Upper lobe of left lung (tissue), 6 donors: ENCODE data around the gene XPC. TPM values are rescaled to one million over a fixed set of nuclear protein-coding genes. Genes with fewer than 3 reads are reported as not detected.
A peak's percentile ranks its signal among the peaks of the same experiment; 100 is the strongest.

Experiments
- ATAC-seq, 2 donors: fragments of 200-7000 bp; cut with Tn5 transposase; one replicate each; pipeline ENCODE4 v1.9.1; 2022; ENCODE audit warnings: mild to moderate bottlenecking in 2 of 2, moderate library complexity in 2 of 2; ENCODE audit not compliant: low FRiP score in 2 of 2
- DNase-seq, 2 donors: peaks; one replicate each; pipeline ENCODE4 v3.0.0-alpha.2; 2019 to 2020
- H3K27ac ChIP-seq, 4 donors: fragments of 200-600 bp; sonication (generic); one replicate each; pipeline ENCODE4 v1.5.1; 2016 to 2019
- H3K27me3 ChIP-seq, 4 donors: fragments of 200-600 bp; sonication (generic); one replicate each; pipeline ENCODE4 v1.5.1; 2017 to 2019
- H3K36me3 ChIP-seq, 4 donors: fragments of 200-600 bp; sonication (generic); one replicate each; pipeline ENCODE4 v1.5.1; 2016 to 2019
- H3K4me1 ChIP-seq, 4 donors: fragments of 200-600 bp; sonication (generic); one replicate each; pipeline ENCODE4 v1.5.1; 2018 to 2019
- H3K4me3 ChIP-seq, 4 donors: fragments of 200-600 bp; sonication (generic); one replicate each; pipeline ENCODE4 v1.5.1; 2017 to 2019; ENCODE audit warnings: mild to moderate bottlenecking in 2 of 4, moderate library complexity in 1 of 4
- H3K9me3 ChIP-seq, 4 donors: fragments of 200-600 bp; sonication (generic); one replicate each; pipeline ENCODE4 v1.5.1; 2018 to 2019
- CTCF ChIP-seq, 6 experiments: fragments of 450-650 bp in 4 of 6; fragments of 200-600 bp in 2 of 6; sonication (generic) in 2 of 6; IDR thresholded peaks; one replicate each; pipeline ENCODE4 v1.5.1; 2016 to 2019; ENCODE audit warnings: antibody characterized with exemption in 6 of 6
- EP300 ChIP-seq, 4 donors: sonication (generic); formaldehyde crosslinking; IDR thresholded peaks; one replicate each; pipeline ENCODE4 v1.5.1; 2017; ENCODE audit warnings: antibody characterized with exemption in 4 of 4, control low read depth in 2 of 4
- POLR2A ChIP-seq, 4 donors: fragments of 450-650 bp; IDR thresholded peaks; one replicate each; pipeline ENCODE4 v1.5.1; 2016 to 2017; ENCODE audit warnings: antibody characterized with exemption in 4 of 4, mild to moderate bottlenecking in 2 of 4
- POLR2AphosphoS5 ChIP-seq, 2 donors: sonication (generic); formaldehyde crosslinking; IDR thresholded peaks; one replicate each; pipeline ENCODE4 v1.5.1; 2017; ENCODE audit warnings: antibody characterized with exemption in 2 of 2
- WGBS, 2 donors: methylation state at CpG; one replicate each; pipeline ENCODE4 v1.1.5; 2017 to 2018; 5-methylcytosine and 5-hydroxymethylcytosine counted together
- total RNA-seq, 6 donors: library from RNA; depleted of rRNA in 4 of 6; stranded (reverse); fragments of >200 nt in 4 of 6; gene quantifications; one replicate each; pipeline versions ENCODE4 v1.1.0 to v1.2.1, GENCODE V29; 2016 to 2021
- donor health status: DM: no; HTN: no; CAD: no; lungs with moderate emphysema.
- donor health status: DM: no; HTN: yes; CAD: no; lungs with severe emphysema.

XPC gene
- total RNA-seq, 6 donors from 2014 or later = 33.8 to 87.0 (median 46.6) TPM

DNA sequence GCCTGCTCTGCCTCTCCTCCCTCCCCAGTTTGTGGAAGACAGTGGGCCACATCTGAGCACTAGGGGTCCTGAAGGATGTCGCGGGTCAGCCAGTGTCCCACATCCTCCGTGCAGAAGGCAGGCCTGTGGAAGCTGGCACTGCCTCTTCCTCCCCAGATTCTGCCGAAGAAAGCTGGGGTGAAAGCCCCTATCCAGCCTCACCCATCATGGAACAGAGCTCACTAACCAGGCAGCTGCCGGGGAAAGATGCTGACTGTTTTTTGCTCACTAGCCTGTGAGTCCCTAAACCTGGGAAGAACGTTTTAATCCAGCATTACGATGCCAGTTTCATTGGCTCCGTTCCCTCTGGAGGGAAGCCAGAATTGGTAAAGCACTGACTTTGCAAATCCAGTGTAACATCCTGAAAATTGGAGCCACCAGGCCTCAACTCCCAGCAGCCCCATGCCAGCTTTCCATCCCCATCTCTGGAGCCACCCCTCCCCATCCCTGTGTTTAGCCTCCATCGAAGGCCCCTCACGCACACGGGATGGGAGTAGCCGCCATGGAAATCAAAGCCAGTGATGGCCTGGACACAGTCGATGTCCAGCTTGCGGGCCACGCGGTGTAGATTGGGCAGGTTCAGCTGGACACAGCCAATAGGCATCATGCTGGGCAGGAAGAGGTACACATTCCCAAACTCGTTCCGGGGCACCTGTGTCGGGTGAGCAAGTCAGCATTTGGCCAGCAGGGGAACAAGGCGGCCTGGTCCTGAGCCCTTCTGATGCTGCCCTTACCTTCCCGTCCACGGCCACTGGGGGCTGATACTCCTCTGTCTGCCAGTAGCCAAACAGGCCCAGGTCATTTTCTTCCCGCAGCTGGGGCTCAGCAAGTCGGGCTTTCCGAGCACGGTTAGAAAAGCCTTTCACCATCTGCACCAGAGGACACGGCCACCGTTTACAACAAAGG lies 30.1 kb downstream of the XPC start:
- Histone ChIP-seq H3K9me3 (no peaks in the 10 kb centered on the region), H3K36me3 (peaks cover 7 to 73% (median 40%) of the 10 kb centered on the region in 4 donors), H3K4me1 (peaks cover 23 to 37% (median 28%) of the 10 kb centered on the region in 4 donors), H3K27ac (peak overlapping the region in 2 of 4 donors; percentile 20 to 26), H3K27me3 (no peaks in the 10 kb centered on the region), H3K4me3 (no peak overlapping the region)
- TF ChIP-seq EP300 (IDR thresholded peaks at IDR 0.05) (no peak), POLR2AphosphoS5 (IDR thresholded peaks at IDR 0.05) (no peak), CTCF (IDR thresholded peaks at IDR 0.05) (no peak), POLR2A (IDR thresholded peaks at IDR 0.05) (no peak)
- ATAC-seq (no peak), DNase-seq (peak in 1 of 2 donors; percentile 18)
- 87 to 88% methylated on average over 27 to 28 of the region's 28 CpGs for WGBS, 2 donors

- Histone ChIP-seq H3K4me1 (peaks cover 26 to 44% (median 35%) of the 10 kb centered on the region in 4 donors), H3K9me3 (no peaks in the 10 kb centered on the region), H3K4me3 (no peak overlapping the region), H3K27ac (peak overlapping the region in 3 of 4 donors; percentile 26 to 89 (median 86)), H3K27me3 (no peaks in the 10 kb centered on the region), H3K36me3 (peaks cover 7 to 69% (median 40%) of the 10 kb centered on the region in 4 donors)
- ATAC-seq = no peak
- no peak for DNase-seq
- TF ChIP-seq POLR2A (IDR thresholded peaks at IDR 0.05) (no peak), EP300 (IDR thresholded peaks at IDR 0.05) (no peak), POLR2AphosphoS5 (IDR thresholded peaks at IDR 0.05) (no peak), CTCF (IDR thresholded peaks at IDR 0.05) (no peak)
- WGBS, 2 donors = 85 to 91% methylated on average over 12 of the region's 12 CpGs
Measured at GRCh38 chr3:14147617-14148016, 30.8 kb downstream of the XPC start.

DNA sequence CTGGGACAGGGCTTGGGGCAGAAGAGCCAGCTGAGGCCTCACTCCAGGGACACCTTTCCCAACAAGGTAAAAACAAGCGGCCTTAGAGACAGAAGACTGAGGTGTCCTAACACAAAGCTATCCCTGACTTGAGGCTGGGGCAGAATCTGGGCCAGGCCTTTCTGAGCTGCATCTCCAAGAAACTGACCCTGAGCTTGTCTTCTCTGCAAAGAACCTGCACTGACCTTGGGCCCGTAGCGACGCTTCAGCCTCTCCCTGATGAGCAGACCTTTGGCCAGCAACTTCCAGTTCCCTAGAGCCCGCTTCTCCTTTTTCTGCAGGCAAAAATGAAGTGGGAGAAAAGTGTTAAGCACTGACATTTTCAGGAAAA lies 31.4 kb downstream of the XPC start:
- H3K27me3 ChIP-seq = no peaks in the 10 kb centered on the region
- peaks cover 32 to 50% (median 38%) of the 10 kb centered on the region in 4 donors for H3K4me1 ChIP-seq
- H3K36me3 ChIP-seq = peaks cover 5 to 69% (median 39%) of the 10 kb centered on the region in 4 donors
- 79 to 92% methylated on average over 4 to 5 of the region's 5 CpGs for WGBS, 2 donors
- H3K4me3 ChIP-seq = no peak overlapping the region
- no peak for DNase-seq
- TF ChIP-seq POLR2A (IDR thresholded peaks at IDR 0.05) = no peak
- no peak for TF ChIP-seq CTCF (IDR thresholded peaks at IDR 0.05)
- TF ChIP-seq POLR2AphosphoS5 (IDR thresholded peaks at IDR 0.05) = no peak
- TF ChIP-seq EP300 (IDR thresholded peaks at IDR 0.05) = no peak
- H3K27ac ChIP-seq = peak overlapping the region; percentile 86 to 93 (median 88)
- ATAC-seq = no peak
- H3K9me3 ChIP-seq = no peaks in the 10 kb centered on the region

GRCh38 chr3:14146381-14147065 lies 31.9 kb downstream of the XPC start:
- TF ChIP-seq CTCF (IDR thresholded peaks at IDR 0.05) (peak in 1 of 6 experiments; percentile 8), POLR2AphosphoS5 (IDR thresholded peaks at IDR 0.05) (no peak), POLR2A (IDR thresholded peaks at IDR 0.05) (no peak), EP300 (IDR thresholded peaks at IDR 0.05) (no peak)
- Histone ChIP-seq H3K27me3 (no peaks in the 10 kb centered on the region), H3K36me3 (peaks cover 0 to 69% (median 40%) of the 10 kb centered on the region in 4 donors), H3K27ac (peak overlapping the region; percentile 86 to 93 (median 88)), H3K4me3 (no peak overlapping the region), H3K4me1 (peaks cover 32 to 54% (median 40%) of the 10 kb centered on the region in 4 donors), H3K9me3 (no peaks in the 10 kb centered on the region)
- WGBS, 2 donors = 92 to 93% methylated on average over 9 to 10 of the region's 10 CpGs
- DNase-seq (no peak), ATAC-seq (no peak)
